Lung (tissue), 12 donors: Measurements from ENCODE around the gene SFXN2. TPM values are rescaled to one million over a fixed set of nuclear protein-coding genes. Genes with fewer than 3 reads are reported as not detected.

Experiments used
- ATAC-seq: fragments of 200-7000 bp; cut with Tn5 transposase; one replicate; pipeline ENCODE4 v1.9.1; 2020; ENCODE audit warnings: moderate number of reproducible peaks; ENCODE audit not compliant: insufficient read depth, low FRiP score
- DNase-seq, 3 donors: peaks; one replicate each; pipeline ENCODE4 v3.0.0-alpha.2; 2013 to 2017
- H3K27ac ChIP-seq, 2 donors: one replicate each; pipeline ENCODE4 v1.5.1; 2013; ENCODE audit warnings: mild to moderate bottlenecking in 2 of 2, moderate library complexity in 2 of 2, control low read depth in 1 of 2, inconsistent platforms in 1 of 2, low read depth in 1 of 2, low read length in 1 of 2
- H3K27me3 ChIP-seq, 3 donors: one replicate each; pipeline ENCODE4 v1.5.1; 2013; ENCODE audit warnings: low read length in 2 of 3; ENCODE audit not compliant: control insufficient read depth in 3 of 3, insufficient read depth in 3 of 3
- H3K36me3 ChIP-seq, 4 donors: one replicate each; pipeline ENCODE4 v1.5.1; 2013; ENCODE audit warnings: low read length in 4 of 4, mild to moderate bottlenecking in 1 of 4, moderate library complexity in 1 of 4; ENCODE audit not compliant: control insufficient read depth in 4 of 4, insufficient read depth in 4 of 4
- H3K4me1 ChIP-seq, 5 donors: one replicate each; pipeline ENCODE4 v1.5.1; 2013; ENCODE audit warnings: low read length in 5 of 5, mild to moderate bottlenecking in 2 of 5, moderate library complexity in 1 of 5; ENCODE audit not compliant: control insufficient read depth in 5 of 5, insufficient read depth in 5 of 5
- H3K4me3 ChIP-seq: one replicate; pipeline ENCODE4 v1.5.1; 2013; ENCODE audit warnings: mild to moderate bottlenecking, control low read depth, moderate library complexity
- H3K9ac ChIP-seq, 2 donors: one replicate each; pipeline ENCODE4 v1.5.1; 2013; ENCODE audit warnings: low read length in 2 of 2, control low read depth in 1 of 2; ENCODE audit not compliant: insufficient read depth in 1 of 2
- H3K9me3 ChIP-seq, 4 donors: one replicate each; pipeline ENCODE4 v1.5.1; 2013; ENCODE audit warnings: low read length in 3 of 4, mild to moderate bottlenecking in 1 of 4, moderate library complexity in 1 of 4; ENCODE audit not compliant: control insufficient read depth in 4 of 4, insufficient read depth in 3 of 4
- CTCF ChIP-seq: IDR thresholded peaks from 2 replicates; pipeline ENCODE4 v1.5.1; 2012; ENCODE audit warnings: mild to moderate bottlenecking; ENCODE audit errors: control extremely low read depth, extremely low read depth
- WGBS, 2 donors: extraction: QIAGEN DNeasy Blood & Tissue Kit; methylation state at CpG; one replicate each; pipeline ENCODE4 v1.1.7; 2013; 5-methylcytosine and 5-hydroxymethylcytosine counted together
- polyA plus RNA-seq, 2 donors: library from polyadenylated mRNA; stranded (reverse); fragments of 200-250 nt; gene quantifications; one replicate each; pipeline ENCODE4 v1.2.1, GENCODE V29; 2013
- total RNA-seq, 2 donors: library from RNA; depleted of rRNA in 1 of 2; stranded (reverse); fragments of >200 nt in 1 of 2; gene quantifications; one replicate each; pipeline ENCODE4 v1.2.1, GENCODE V29; 2014 to 2021
- donor health status: control.
- donor health status: control.
- donor health status: Bipolar disorder and iron deficiency.
- donor health status: healthy.
- donor health status: DM: yes; HTN: yes; CAD: no.

The SFXN2 gene
- total and polyA plus RNA-seq, 4 donors = 10.8 to 27.0 (median 14.0) TPM

- H3K36me3 ChIP-seq = peaks cover 0 to 6% (median 5%) of the 10 kb centered on the region in 4 donors
- peak overlapping the region in 1 of 2 donors; percentile 78 for H3K9ac ChIP-seq
- no peak overlapping the region for H3K4me3 ChIP-seq
- no peaks in the 10 kb centered on the region for H3K27me3 ChIP-seq
- ATAC-seq = no peak
- peaks cover 0 to 2% (median 0%) of the 10 kb centered on the region in 4 donors for H3K9me3 ChIP-seq
- TF ChIP-seq CTCF = no peak
- DNase-seq = peak in 2 of 3 donors; percentile 15 to 51
- 66 to 82% methylated on average over 9 of the region's 9 CpGs for WGBS, 2 donors
- H3K27ac ChIP-seq = peak overlapping the region in 1 of 2 donors; percentile 59
- peaks cover 17 to 68% (median 43%) of the 10 kb centered on the region in 5 donors for H3K4me1 ChIP-seq
Measured at GRCh38 chr10:102676534-102677315, 37.7 kb upstream of the SFXN2 start.

DNA sequence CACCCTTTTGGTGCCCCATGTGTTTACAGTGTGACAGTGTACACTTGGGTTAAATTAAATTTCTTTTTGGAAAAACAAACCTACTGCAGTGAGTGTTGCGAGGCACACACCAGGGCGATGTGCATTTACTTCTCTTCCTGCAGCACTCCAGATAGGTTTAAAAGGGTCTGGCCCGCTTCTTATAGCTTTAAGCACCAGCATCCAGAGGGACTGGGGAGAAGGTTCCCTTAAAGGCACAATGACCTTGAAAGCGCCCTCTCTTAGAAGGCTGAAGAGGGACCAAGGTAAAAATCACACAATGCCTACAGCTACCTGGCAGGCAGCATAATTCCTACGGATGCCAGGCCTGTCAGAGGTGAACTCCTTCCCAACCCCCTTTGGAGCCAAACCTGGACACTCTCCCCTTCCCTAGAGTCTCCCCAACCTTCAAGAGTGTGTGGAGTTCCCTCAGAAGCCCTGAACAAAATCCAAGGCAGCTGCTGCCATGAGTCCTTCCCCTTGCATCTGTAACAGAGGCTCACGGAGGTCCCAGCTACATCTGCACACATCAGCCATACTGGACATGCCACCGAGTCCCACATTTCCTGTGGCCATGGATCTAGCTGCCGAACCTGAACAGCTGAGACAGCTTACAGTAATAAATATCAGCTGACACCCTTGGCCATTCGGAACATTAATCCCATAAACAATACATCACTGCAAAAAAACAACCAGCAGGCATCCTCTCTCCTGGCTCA lies 36.9 kb upstream of the SFXN2 start:
- TF ChIP-seq CTCF = no peak
- H3K4me1 ChIP-seq = peaks cover 17 to 66% (median 43%) of the 10 kb centered on the region in 5 donors
- peaks cover 0 to 2% (median 0%) of the 10 kb centered on the region in 4 donors for H3K9me3 ChIP-seq
- H3K27me3 ChIP-seq = no peaks in the 10 kb centered on the region
- DNase-seq = no peak
- peak overlapping the region in 1 of 2 donors; percentile 52 for H3K27ac ChIP-seq
- H3K4me3 ChIP-seq = no peak overlapping the region
- H3K9ac ChIP-seq = peak overlapping the region in 1 of 2 donors; percentile 29
- H3K36me3 ChIP-seq = peaks cover 0 to 11% (median 8%) of the 10 kb centered on the region in 4 donors
- ATAC-seq = no peak
- WGBS, 2 donors = 75 to 82% methylated on average over 9 of the region's 9 CpGs

DNA sequence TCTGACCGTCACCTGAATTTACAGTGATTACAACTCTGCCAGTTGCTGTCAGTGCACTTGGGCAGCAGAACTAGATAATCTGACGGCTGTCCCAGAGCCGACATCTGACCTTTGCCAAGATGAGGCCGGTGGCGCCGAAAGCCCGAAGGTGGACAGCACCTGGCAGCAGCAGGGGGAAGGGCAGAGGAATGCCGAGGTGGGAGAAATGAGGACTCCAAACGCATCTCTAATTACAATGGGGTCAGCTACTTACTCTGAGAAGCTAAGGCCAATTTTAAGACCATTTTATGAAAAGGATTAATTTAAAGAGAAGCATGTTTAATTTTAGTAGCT lies 36.4 kb upstream of the SFXN2 start:
- Histone ChIP-seq H3K27ac (peak overlapping the region in 1 of 2 donors; percentile 7), H3K27me3 (no peaks in the 10 kb centered on the region), H3K4me1 (peaks cover 17 to 63% (median 43%) of the 10 kb centered on the region in 5 donors), H3K36me3 (peaks cover 0 to 12% (median 8%) of the 10 kb centered on the region in 4 donors), H3K9ac (no peak overlapping the region), H3K9me3 (peaks cover 0 to 2% (median 0%) of the 10 kb centered on the region in 4 donors), H3K4me3 (no peak overlapping the region)
- ATAC-seq (no peak), DNase-seq (no peak)
- no peak for TF ChIP-seq CTCF
- WGBS, 2 donors = 87 to 92% methylated on average over 9 of the region's 9 CpGs
